Ecto neural progenitor cell (in vitro differentiated cells): ENCODE results near the gene B9D1.

Experiments used
- DNase-seq: peaks from one replicate; pipeline ENCODE4 v3.0.0-alpha.2; 2018; ENCODE audit warnings: low spot score

The B9D1 gene

GRCh38 chr17:19376811-19377210 lies 14.3 kb upstream of the B9D1 start:
- no peak for DNase-seq

GRCh38 chr17:19375732-19376131 lies 13.2 kb upstream of the B9D1 start:
- no peak for DNase-seq

GRCh38 chr17:19374136-19374535 lies 11.6 kb upstream of the B9D1 start:
- no peak for DNase-seq

- DNase-seq: peak; percentile 47
Measured at GRCh38 chr17:19372866-19373504, 10.5 kb upstream of the B9D1 start.

GRCh38 chr17:19372439-19372838 lies 9.9 kb upstream of the B9D1 start:
- no peak for DNase-seq

GRCh38 chr17:19372011-19372370 lies 9.5 kb upstream of the B9D1 start:
- DNase-seq: peak; percentile 47

GRCh38 chr17:19371259-19372010 lies 8.9 kb upstream of the B9D1 start:
- peak; percentile 41 for DNase-seq

GRCh38 chr17:19370493-19370960 lies 8.0 kb upstream of the B9D1 start:
- no peak for DNase-seq

GRCh38 chr17:19369846-19370492 lies 7.4 kb upstream of the B9D1 start:
- no peak for DNase-seq

GRCh38 chr17:19369107-19369778 lies 6.7 kb upstream of the B9D1 start:
- DNase-seq: no peak

- no peak for DNase-seq
Measured at GRCh38 chr17:19368229-19368628, 5.7 kb upstream of the B9D1 start.

GRCh38 chr17:19366637-19366972 lies 4.1 kb upstream of the B9D1 start:
- no peak for DNase-seq

- no peak for DNase-seq
Measured at GRCh38 chr17:19365833-19366636, 3.5 kb upstream of the B9D1 start.

- no peak for DNase-seq
Measured at GRCh38 chr17:19365499-19365817, 2.9 kb upstream of the B9D1 start.

- DNase-seq: no peak
Measured at GRCh38 chr17:19364699-19365498, 2.4 kb upstream of the B9D1 start.

GRCh38 chr17:19363460-19364035 lies 1.0 kb upstream of the B9D1 start:
- no peak for DNase-seq

GRCh38 chr17:19363114-19363438 lies 553 bp upstream of the B9D1 start:
- no peak for DNase-seq

- no peak for DNase-seq
Measured at GRCh38 chr17:19361944-19362276, 613 bp downstream of the B9D1 start.

GRCh38 chr17:19361326-19361725 lies 1.2 kb downstream of the B9D1 start:
- DNase-seq: no peak

- no peak for DNase-seq
Measured at GRCh38 chr17:19360772-19361171, 1.8 kb downstream of the B9D1 start.

GRCh38 chr17:19359856-19360255 lies 2.7 kb downstream of the B9D1 start:
- DNase-seq: no peak
